GM23338 (cell line): ENCODE data around the gene HCN1. TPM values are rescaled to one million over a fixed set of nuclear protein-coding genes. Genes with fewer than 3 reads are reported as not detected.

Experiments
- ATAC-seq: fragments of 200-7000 bp; cut with Tn5 transposase; 3 replicates; pipeline ENCODE4 v1.9.1; 2020
- DNase-seq: peaks from one replicate; pipeline ENCODE4 v3.0.0-alpha.2; 2015; ENCODE audit warnings: low spot score
- H2AFZ ChIP-seq: fragments of 200-600 bp; sonication (generic); 2 replicates; pipeline ENCODE4 v1.8.0; 2016; ENCODE audit warnings: antibody characterized with exemption, mild to moderate bottlenecking, moderate library complexity
- H3F3A ChIP-seq: fragments of 200-600 bp; sonication (generic); replicated peaks from 2 replicates; pipeline ENCODE4 v1.8.0; 2017; ENCODE audit warnings: antibody characterized with exemption, mixed run types, low read depth
- H3K27ac ChIP-seq: fragments of 200-600 bp; sonication (generic); 2 replicates; pipeline ENCODE4 v1.6.1; 2016; ENCODE audit warnings: low read depth
- H3K27me3 ChIP-seq: fragments of 200-600 bp; sonication (generic); 2 replicates; pipeline ENCODE4 v1.8.0; 2016; ENCODE audit warnings: mild to moderate bottlenecking, mixed run types, moderate library complexity; ENCODE audit not compliant: insufficient read depth
- H3K36me3 ChIP-seq: fragments of 200-600 bp; sonication (generic); 2 replicates; pipeline ENCODE4 v1.8.0; 2016; ENCODE audit warnings: mild to moderate bottlenecking; ENCODE audit not compliant: insufficient read depth
- H3K4me1 ChIP-seq: fragments of 200-600 bp; sonication (generic); 2 replicates; pipeline ENCODE4 v1.8.0; 2016; ENCODE audit warnings: mild to moderate bottlenecking, moderate library complexity; ENCODE audit not compliant: insufficient read depth
- H3K4me2 ChIP-seq: fragments of 200-600 bp; sonication (generic); 2 replicates; pipeline ENCODE4 v1.7.1; 2017; ENCODE audit warnings: mixed run types
- H3K4me3 ChIP-seq: fragments of 200-600 bp; sonication (generic); 2 replicates; pipeline ENCODE4 v1.6.1; 2016; ENCODE audit warnings: mixed run types
- H3K79me2 ChIP-seq: fragments of 200-600 bp; sonication (generic); replicated peaks from 2 replicates; pipeline ENCODE4 v1.8.0; 2017; ENCODE audit warnings: mild to moderate bottlenecking; ENCODE audit not compliant: insufficient read depth
- H3K9me2 ChIP-seq: fragments of 200-600 bp; sonication (generic); 2 replicates; pipeline ENCODE4 v1.8.0; 2017; ENCODE audit not compliant: insufficient read depth
- H4K20me1 ChIP-seq: fragments of 200-600 bp; sonication (generic); replicated peaks from 2 replicates; pipeline ENCODE4 v1.8.0; 2017; ENCODE audit warnings: mild to moderate bottlenecking; ENCODE audit not compliant: insufficient read depth
- H3K27ac Mint-ChIP-seq: 2 replicates; pipeline ENCODE4 v1.8.0; 2020; ENCODE audit warnings: inconsistent platforms, mild to moderate bottlenecking, moderate library complexity, mixed read lengths
- H3K27me3 Mint-ChIP-seq: 3 replicates; pipeline ENCODE4 v1.8.0; 2022; ENCODE audit warnings: low read depth, mild to moderate bottlenecking, moderate library complexity, mixed read lengths, inconsistent platforms; ENCODE audit not compliant: insufficient read depth, poor library complexity
- H3K36me3 Mint-ChIP-seq: 3 replicates; pipeline ENCODE4 v1.8.0; 2021; ENCODE audit warnings: low read depth, mild to moderate bottlenecking, inconsistent platforms, moderate library complexity, mixed read lengths
- H3K4me1 Mint-ChIP-seq: 3 replicates; pipeline ENCODE4 v1.8.0; 2020; ENCODE audit warnings: mild to moderate bottlenecking, inconsistent platforms, mixed read lengths
- H3K4me3 Mint-ChIP-seq: 3 replicates; pipeline ENCODE4 v1.8.0; 2021; ENCODE audit warnings: moderate library complexity, mild to moderate bottlenecking, inconsistent platforms, mixed read lengths
- H3K9me3 Mint-ChIP-seq: 3 replicates; pipeline ENCODE4 v1.8.0; 2020; ENCODE audit warnings: moderate library complexity, mild to moderate bottlenecking, inconsistent platforms, mixed read lengths
- CREB1 ChIP-seq: fragments of 250-450 bp; sonication (Bioruptor Pico); IDR thresholded peaks from 2 replicates; pipeline ENCODE4 v1.5.0; 2020; ENCODE audit warnings: low read depth, mild to moderate bottlenecking, moderate library complexity
- EZH2 ChIP-seq: fragments of 200-600 bp; sonication (generic); IDR thresholded peaks from one replicate; pipeline ENCODE4 v1.8.0; 2017; ENCODE audit warnings: antibody characterized with exemption, mild to moderate bottlenecking, low read depth; ENCODE audit not compliant: unreplicated experiment
- JUNB ChIP-seq: IDR thresholded peaks from one replicate; pipeline ENCODE4 v1.6.1; 2016; ENCODE audit warnings: antibody characterized with exemption; ENCODE audit not compliant: unreplicated experiment
- NANOG ChIP-seq: IDR thresholded peaks from 2 replicates; pipeline ENCODE4 v1.6.1; 2016; ENCODE audit warnings: antibody characterized with exemption, borderline replicate concordance
- ZNF114 ChIP-seq: fragments of 250-450 bp; sonication (Bioruptor Pico); IDR thresholded peaks from 2 replicates; pipeline ENCODE4 v1.5.0; 2020; ENCODE audit warnings: mild to moderate bottlenecking, moderate library complexity
- polyA plus RNA-seq: library from polyadenylated mRNA; unstranded; fragments of >200 nt; fragmentation: Nextera tagmentation; extraction: Ambion mirVana; gene quantifications from 2 replicates; pipeline ENCODE4 v1.2.1, GENCODE V29; 2016
- total RNA-seq: library from RNA; depleted of rRNA; stranded (reverse); fragments of >200 nt; shearing (Covaris generic); gene quantifications from 2 replicates; pipeline ENCODE4 v1.2.3, GENCODE V29; 2014
- TF ChIP-seq, protein P1 (sequence below): IDR thresholded peaks from one replicate; pipeline ENCODE4 v1.6.1; 2018; ENCODE audit warnings: antibody characterized with exemption; ENCODE audit not compliant: unreplicated experiment
- TF ChIP-seq, protein P2 (sequence below): IDR thresholded peaks from 2 replicates; pipeline ENCODE4 v1.6.1; 2016; ENCODE audit warnings: antibody characterized with exemption
- TF ChIP-seq, protein P3 (sequence below), 2 experiments: fragments of 200-600 bp in 1 of 2; sonication (generic) in 1 of 2; conservative IDR thresholded peaks; 2 replicates each; pipeline versions ENCODE4 v1.5.1 to v1.6.1; 2016 to 2017; ENCODE audit warnings: antibody characterized with exemption in 2 of 2, low read depth in 2 of 2, mild to moderate bottlenecking in 2 of 2, moderate library complexity in 1 of 2

HCN1 gene
- total and polyA plus RNA-seq, 2 experiments from 2014 or later: 2.8 to 6.9 TPM

DNA sequence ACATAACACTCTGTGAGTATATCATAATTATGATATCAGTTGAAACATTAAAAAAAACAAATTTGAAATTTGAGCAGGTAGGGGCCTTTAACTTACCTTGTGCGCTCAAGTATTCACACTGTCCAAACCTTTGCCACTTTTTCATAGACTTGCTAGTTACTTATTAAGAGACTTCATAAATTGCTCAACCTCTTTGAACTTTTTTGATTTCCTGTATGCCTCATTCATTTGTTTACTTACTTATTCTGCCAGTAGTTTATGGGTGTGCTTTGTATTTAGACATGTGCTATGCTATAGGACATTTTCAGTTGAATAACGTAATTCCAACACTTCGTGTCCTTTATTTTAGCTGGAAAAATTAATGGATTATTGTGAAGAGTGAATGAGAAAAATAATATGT, 204.8 kb downstream of the HCN1 start:
- H3K4me3 Mint-ChIP-seq: no peak overlapping the region
- H3K9me3 Mint-ChIP-seq: no peaks in the 10 kb centered on the region; the same call in none of the 3 replicates

More for the DNA sequence above, 204.8 kb downstream of the HCN1 start:
- DNase-seq (no peak), ATAC-seq (no peak)
- H3K27ac ChIP-seq: no peak overlapping the region
- H2AFZ ChIP-seq: no peak overlapping the region
- no peaks in the 10 kb centered on the region for H3K79me2 ChIP-seq
- H3K4me1 ChIP-seq: no peaks in the 10 kb centered on the region
- no peaks in the 10 kb centered on the region for H4K20me1 ChIP-seq
- no peaks in the 10 kb centered on the region for H3F3A ChIP-seq
- Mint-ChIP-seq H3K36me3 (no peaks in the 10 kb centered on the region), H3K27me3 (peaks cover 2% of the 10 kb centered on the region), H3K4me1 (no peaks in the 10 kb centered on the region), H3K27ac (no peak overlapping the region)
- no peaks in the 10 kb centered on the region for H3K27me3 ChIP-seq
- no peak overlapping the region for H3K4me3 ChIP-seq
- H3K36me3 ChIP-seq: no peaks in the 10 kb centered on the region
- H3K9me2 ChIP-seq: no peaks in the 10 kb centered on the region
- H3K4me2 ChIP-seq: no peak overlapping the region
- TF ChIP-seq, protein P1, sequence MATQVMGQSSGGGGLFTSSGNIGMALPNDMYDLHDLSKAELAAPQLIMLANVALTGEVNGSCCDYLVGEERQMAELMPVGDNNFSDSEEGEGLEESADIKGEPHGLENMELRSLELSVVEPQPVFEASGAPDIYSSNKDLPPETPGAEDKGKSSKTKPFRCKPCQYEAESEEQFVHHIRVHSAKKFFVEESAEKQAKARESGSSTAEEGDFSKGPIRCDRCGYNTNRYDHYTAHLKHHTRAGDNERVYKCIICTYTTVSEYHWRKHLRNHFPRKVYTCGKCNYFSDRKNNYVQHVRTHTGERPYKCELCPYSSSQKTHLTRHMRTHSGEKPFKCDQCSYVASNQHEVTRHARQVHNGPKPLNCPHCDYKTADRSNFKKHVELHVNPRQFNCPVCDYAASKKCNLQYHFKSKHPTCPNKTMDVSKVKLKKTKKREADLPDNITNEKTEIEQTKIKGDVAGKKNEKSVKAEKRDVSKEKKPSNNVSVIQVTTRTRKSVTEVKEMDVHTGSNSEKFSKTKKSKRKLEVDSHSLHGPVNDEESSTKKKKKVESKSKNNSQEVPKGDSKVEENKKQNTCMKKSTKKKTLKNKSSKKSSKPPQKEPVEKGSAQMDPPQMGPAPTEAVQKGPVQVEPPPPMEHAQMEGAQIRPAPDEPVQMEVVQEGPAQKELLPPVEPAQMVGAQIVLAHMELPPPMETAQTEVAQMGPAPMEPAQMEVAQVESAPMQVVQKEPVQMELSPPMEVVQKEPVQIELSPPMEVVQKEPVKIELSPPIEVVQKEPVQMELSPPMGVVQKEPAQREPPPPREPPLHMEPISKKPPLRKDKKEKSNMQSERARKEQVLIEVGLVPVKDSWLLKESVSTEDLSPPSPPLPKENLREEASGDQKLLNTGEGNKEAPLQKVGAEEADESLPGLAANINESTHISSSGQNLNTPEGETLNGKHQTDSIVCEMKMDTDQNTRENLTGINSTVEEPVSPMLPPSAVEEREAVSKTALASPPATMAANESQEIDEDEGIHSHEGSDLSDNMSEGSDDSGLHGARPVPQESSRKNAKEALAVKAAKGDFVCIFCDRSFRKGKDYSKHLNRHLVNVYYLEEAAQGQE: no peak
- TF ChIP-seq, protein P2, sequence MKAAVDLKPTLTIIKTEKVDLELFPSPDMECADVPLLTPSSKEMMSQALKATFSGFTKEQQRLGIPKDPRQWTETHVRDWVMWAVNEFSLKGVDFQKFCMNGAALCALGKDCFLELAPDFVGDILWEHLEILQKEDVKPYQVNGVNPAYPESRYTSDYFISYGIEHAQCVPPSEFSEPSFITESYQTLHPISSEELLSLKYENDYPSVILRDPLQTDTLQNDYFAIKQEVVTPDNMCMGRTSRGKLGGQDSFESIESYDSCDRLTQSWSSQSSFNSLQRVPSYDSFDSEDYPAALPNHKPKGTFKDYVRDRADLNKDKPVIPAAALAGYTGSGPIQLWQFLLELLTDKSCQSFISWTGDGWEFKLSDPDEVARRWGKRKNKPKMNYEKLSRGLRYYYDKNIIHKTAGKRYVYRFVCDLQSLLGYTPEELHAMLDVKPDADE: no peak
- TF ChIP-seq, protein P3, sequence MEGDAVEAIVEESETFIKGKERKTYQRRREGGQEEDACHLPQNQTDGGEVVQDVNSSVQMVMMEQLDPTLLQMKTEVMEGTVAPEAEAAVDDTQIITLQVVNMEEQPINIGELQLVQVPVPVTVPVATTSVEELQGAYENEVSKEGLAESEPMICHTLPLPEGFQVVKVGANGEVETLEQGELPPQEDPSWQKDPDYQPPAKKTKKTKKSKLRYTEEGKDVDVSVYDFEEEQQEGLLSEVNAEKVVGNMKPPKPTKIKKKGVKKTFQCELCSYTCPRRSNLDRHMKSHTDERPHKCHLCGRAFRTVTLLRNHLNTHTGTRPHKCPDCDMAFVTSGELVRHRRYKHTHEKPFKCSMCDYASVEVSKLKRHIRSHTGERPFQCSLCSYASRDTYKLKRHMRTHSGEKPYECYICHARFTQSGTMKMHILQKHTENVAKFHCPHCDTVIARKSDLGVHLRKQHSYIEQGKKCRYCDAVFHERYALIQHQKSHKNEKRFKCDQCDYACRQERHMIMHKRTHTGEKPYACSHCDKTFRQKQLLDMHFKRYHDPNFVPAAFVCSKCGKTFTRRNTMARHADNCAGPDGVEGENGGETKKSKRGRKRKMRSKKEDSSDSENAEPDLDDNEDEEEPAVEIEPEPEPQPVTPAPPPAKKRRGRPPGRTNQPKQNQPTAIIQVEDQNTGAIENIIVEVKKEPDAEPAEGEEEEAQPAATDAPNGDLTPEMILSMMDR (conservative IDR thresholded peaks at IDR 0.05; ENCODE audit: low read depth in 2 of 2): no peak
- TF ChIP-seq NANOG (no peak), EZH2 (no peak), JUNB (no peak), CREB1 (CRISPR knock-in tag) (no peak), ZNF114 (no peak)
